IMR-90 (cell line): ENCODE data around the gene RGS10. TPM values are rescaled to one million over a fixed set of nuclear protein-coding genes. Genes with fewer than 3 reads are reported as not detected.

ENCODE experiments used
- ATAC-seq: fragments of 200-7000 bp; cut with Tn5 transposase; 2 replicates; pipeline ENCODE4 v1.9.1; 2020; ENCODE audit warnings: low read depth, mild to moderate bottlenecking, moderate library complexity
- BruUV-seq: library from RNA; stranded (reverse); fragments of 400-500 nt; replicated peaks from 2 replicates; lab custom pipeline; 2021; lab: Mats Ljungman, UMichigan
- CTCF ChIA-PET: fragments of 300-600 bp; formaldehyde crosslinking; extraction: SDS; loops from one replicate; lab custom pipeline; 2021; ENCODE audit warnings: antibody characterized with exemption; lab: Yijun Ruan, JAX
- POLR2A ChIA-PET: fragments of 300-600 bp; sonication (Branson Sonifier 250); formaldehyde crosslinking; loops from one replicate; lab custom pipeline; 2022; ENCODE audit warnings: antibody characterized with exemption; ENCODE audit not compliant: unreplicated experiment; lab: Charles Lee
- DNase-seq: peaks from one replicate; pipeline ENCODE4 v3.0.0; 2013
- H2AFZ ChIP-seq: replicated peaks from 2 replicates; pipeline ENCODE3; 2013; ENCODE audit warnings: low read length, mild to moderate bottlenecking; ENCODE audit not compliant: poor library complexity
- H2AK5ac ChIP-seq: 2 replicates; pipeline ENCODE4 v1.6.1; 2013; ENCODE audit warnings: low read depth, low read length, inconsistent platforms
- H2AK9ac ChIP-seq: replicated peaks from 2 replicates; pipeline ENCODE3; 2013; ENCODE audit warnings: mild to moderate bottlenecking, low read depth, low read length, moderate library complexity; ENCODE audit not compliant: poor library complexity
- H2BK120ac ChIP-seq: 2 replicates; pipeline ENCODE4 v1.6.1; 2013; ENCODE audit warnings: low read depth, low read length, inconsistent platforms
- H2BK15ac ChIP-seq: 3 replicates; pipeline ENCODE4 v1.6.1; 2013; ENCODE audit warnings: low read depth, low read length, inconsistent platforms
- H2BK20ac ChIP-seq: 2 replicates; pipeline ENCODE4 v1.6.1; 2013; ENCODE audit warnings: low read depth, mild to moderate bottlenecking, inconsistent platforms, low read length, moderate library complexity
- H2BK5ac ChIP-seq: 2 replicates; pipeline ENCODE4 v1.6.1; 2013; ENCODE audit warnings: mild to moderate bottlenecking, low read depth, low read length, inconsistent platforms; ENCODE audit not compliant: poor library complexity, severe bottlenecking
- H3K14ac ChIP-seq: replicated peaks from 2 replicates; pipeline ENCODE4 v1.6.1; 2013; ENCODE audit warnings: low read depth, low read length, inconsistent platforms
- H3K18ac ChIP-seq: 2 replicates; pipeline ENCODE4 v1.6.1; 2013; ENCODE audit warnings: low read depth, low read length, control low read depth
- H3K23ac ChIP-seq: 2 replicates; pipeline ENCODE4 v1.6.1; 2013; ENCODE audit warnings: low read depth, low read length, inconsistent platforms
- H3K27ac ChIP-seq: 2 replicates; pipeline ENCODE4 v1.5.1; 2013; ENCODE audit warnings: mild to moderate bottlenecking, control low read depth, low read length; ENCODE audit not compliant: insufficient read depth
- H3K27me3 ChIP-seq: 2 replicates; pipeline ENCODE4 v1.6.1; 2013; ENCODE audit warnings: low read length; ENCODE audit not compliant: control insufficient read depth, insufficient read depth
- H3K36me3 ChIP-seq: 2 replicates; pipeline ENCODE4 v1.6.1; 2013; ENCODE audit warnings: low read length, mixed read lengths; ENCODE audit not compliant: control insufficient read depth, insufficient read depth
- H3K4ac ChIP-seq: 2 replicates; pipeline ENCODE4 v1.6.1; 2013; ENCODE audit warnings: low read depth, low read length, inconsistent platforms
- H3K4me1 ChIP-seq: 2 replicates; pipeline ENCODE4 v1.6.1; 2013; ENCODE audit warnings: low read length, mixed read lengths; ENCODE audit not compliant: control insufficient read depth, insufficient read depth
- H3K4me2 ChIP-seq: 2 replicates; pipeline ENCODE4 v1.6.1; 2013; ENCODE audit warnings: low read depth, mild to moderate bottlenecking, control low read depth, low read length, moderate library complexity
- H3K4me3 ChIP-seq: 2 replicates; pipeline ENCODE4 v1.5.1; 2013; ENCODE audit warnings: low read depth, mild to moderate bottlenecking, control low read depth, low read length, moderate library complexity; ENCODE audit not compliant: insufficient read depth
- H3K56ac ChIP-seq: 2 replicates; pipeline ENCODE4 v1.6.1; 2013; ENCODE audit warnings: low read length, inconsistent platforms; ENCODE audit not compliant: insufficient read depth; ENCODE audit errors: extremely low read depth
- H3K79me1 ChIP-seq, 2 experiments: 2 replicates each; pipeline ENCODE4 v1.6.1; 2013; ENCODE audit warnings: low read length in 2 of 2, inconsistent platforms in 1 of 2, low read depth in 1 of 2
- H3K9ac ChIP-seq: 2 replicates; pipeline ENCODE4 v1.6.1; 2013; ENCODE audit warnings: low read depth, low read length, control low read depth
- H3K9me1 ChIP-seq: 2 replicates; pipeline ENCODE4 v1.6.1; 2013; ENCODE audit warnings: low read length, inconsistent platforms; ENCODE audit not compliant: insufficient read depth
- H3K9me3 ChIP-seq: 2 replicates; pipeline ENCODE4 v1.6.1; 2013; ENCODE audit warnings: low read length; ENCODE audit not compliant: control insufficient read depth, insufficient read depth
- H4K20me1 ChIP-seq: 2 replicates; pipeline ENCODE4 v1.6.1; 2013; ENCODE audit warnings: low read length, inconsistent platforms; ENCODE audit not compliant: insufficient read depth
- H4K5ac ChIP-seq: 2 replicates; pipeline ENCODE4 v1.6.1; 2013; ENCODE audit warnings: mild to moderate bottlenecking, low read depth, low read length, control low read depth
- H4K8ac ChIP-seq, 2 experiments: 2 replicates each; pipeline ENCODE4 v1.6.1; 2013; ENCODE audit warnings: low read depth in 2 of 2, low read length in 2 of 2, control low read depth in 1 of 2, inconsistent platforms in 1 of 2
- H4K91ac ChIP-seq: 2 replicates; pipeline ENCODE4 v1.6.1; 2013; ENCODE audit warnings: low read depth, low read length, inconsistent platforms; ENCODE audit not compliant: insufficient read depth
- CEBPB ChIP-seq: IDR thresholded peaks from 2 replicates; pipeline ENCODE4 v1.6.1; 2012; ENCODE audit warnings: low read depth, low read length, improper control_type of control experiment
- CTCF ChIP-seq: conservative IDR thresholded peaks from 2 replicates; pipeline ENCODE4 v1.5.1; 2012; ENCODE audit warnings: mild to moderate bottlenecking, low read depth, low read length, improper control_type of control experiment
- MAZ ChIP-seq: IDR thresholded peaks from 2 replicates; pipeline ENCODE4 v1.6.1; 2012; ENCODE audit warnings: low read depth, mild to moderate bottlenecking, low read length, improper control_type of control experiment, moderate library complexity, borderline replicate concordance
- MXI1 ChIP-seq: IDR thresholded peaks from 2 replicates; pipeline ENCODE4 v1.6.1; 2012; ENCODE audit warnings: low read depth, mild to moderate bottlenecking, low read length, moderate library complexity, borderline replicate concordance
- POLR2A ChIP-seq: IDR thresholded peaks from 2 replicates; pipeline ENCODE4 v1.6.1; 2012; ENCODE audit warnings: mild to moderate bottlenecking, low read depth, low read length
- RAD21 ChIP-seq: IDR thresholded peaks from 2 replicates; pipeline ENCODE4 v1.6.1; 2012; ENCODE audit warnings: low read length, improper control_type of control experiment
- RFX5 ChIP-seq: IDR thresholded peaks from 2 replicates; pipeline ENCODE4 v1.8.0; 2012; ENCODE audit warnings: low read depth, mild to moderate bottlenecking, low read length, moderate library complexity
- WGBS, 2 experiments: methylation state at CpG; one replicate each; pipeline versions ENCODE4 v1.1.5 to v1.1.7; 2013; ENCODE audit warnings: missing lambda C conversion rate in 2 of 2; ENCODE audit not compliant: insufficient read length in 1 of 2; ENCODE audit errors: extremely low coverage in 2 of 2; 5-methylcytosine and 5-hydroxymethylcytosine counted together
- dilution Hi-C: fragments of 300-500 bp; cut with HindIII; formaldehyde crosslinking; loops from one replicate; pipeline ENCODE4 v1.14.3; 2018; ENCODE audit warnings: low sequenced_read_pairs; ENCODE audit not compliant: unreplicated experiment
- in situ Hi-C: fragments of 300-500 bp; cut with MboI; formaldehyde crosslinking; loops from 3 replicates; pipeline ENCODE4 v1.14.3; 2019; ENCODE audit warnings: low sequenced_read_pairs, inconsistent platforms, mixed read lengths
- intact Hi-C: fragments of 100-400 bp; cut with micrococcal nuclease; formaldehyde crosslinking; loops from 2 replicates; pipeline ENCODE4 v1.10.0; 2022
- polyA plus RNA-seq, 3 experiments: library from polyadenylated mRNA; depleted of rRNA; stranded (reverse); fragments of >200 nt; gene quantifications; 2 replicates each; pipeline ENCODE4 v1.2.3, GENCODE V29; 2012; ENCODE audit warnings: low replicate concordance in 1 of 3
- total RNA-seq: library from RNA; depleted of rRNA; stranded (reverse); fragments of >200 nt; gene quantifications from 2 replicates; pipeline ENCODE4 v1.2.3, GENCODE V29; 2012

Gene RGS10
- total and polyA plus RNA-seq, 2 of the 4 experiments (the other 2 are of a cell fraction): 35.3 to 89.7 TPM

DNA sequence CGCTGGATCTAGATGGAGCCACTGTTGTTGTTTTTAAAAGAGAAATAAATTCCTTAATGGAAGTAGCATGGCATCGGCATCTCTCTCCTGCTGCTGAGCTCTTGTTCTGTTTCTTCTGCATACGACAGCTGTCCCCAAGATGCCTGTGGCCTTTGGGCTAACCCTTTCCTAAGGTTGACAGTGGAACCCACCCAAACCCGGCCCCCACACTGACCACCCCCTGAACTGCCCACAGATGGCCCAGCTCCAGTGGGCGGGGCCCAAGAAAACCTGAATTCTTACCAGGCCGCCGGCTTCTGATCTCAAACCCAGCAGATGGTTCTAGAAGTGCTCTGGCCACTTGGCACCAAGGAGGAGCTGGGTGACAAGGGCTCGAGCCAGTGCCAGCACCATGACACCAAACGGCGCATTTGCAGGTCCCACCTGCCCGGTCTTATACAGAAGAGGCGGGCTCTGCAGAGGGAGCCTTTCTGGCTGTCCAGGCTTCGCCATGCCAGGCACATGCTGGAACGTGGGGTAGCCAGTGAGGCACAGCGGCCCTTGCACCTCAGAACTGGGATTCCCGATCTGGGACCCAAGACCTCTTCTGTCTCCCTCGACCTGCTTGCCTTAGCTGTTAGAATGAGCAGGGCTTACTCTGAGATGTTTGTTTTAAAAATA is 82.7 kb downstream of the RGS10 start:
- dilution Hi-C loops: no loop called here
- Histone ChIP-seq H2AFZ (no peak overlapping the region), H3K4ac (no peak overlapping the region), H4K91ac (no peak overlapping the region), H4K20me1 (no peaks in the 10 kb centered on the region), H3K4me3 (no peak overlapping the region), H2BK120ac (no peak overlapping the region), H2BK15ac (no peak overlapping the region), H2AK5ac (no peak overlapping the region), H3K18ac (no peak overlapping the region), H2BK5ac (no peak overlapping the region), H3K23ac (no peak overlapping the region), H4K8ac (no peak overlapping the region), H3K79me1 (no peaks in the 10 kb centered on the region), H3K27me3 (peaks cover 6% of the 10 kb centered on the region), H3K9ac (no peak overlapping the region), H3K9me3 (peaks cover 3% of the 10 kb centered on the region; the same call in 1 of the 2 replicates), H2AK9ac (no peak overlapping the region), H3K14ac (no peak overlapping the region), H3K27ac (no peak overlapping the region), H3K36me3 (peaks cover 37% of the 10 kb centered on the region), H3K9me1 (no peaks in the 10 kb centered on the region; the same call in 1 of the 2 replicates), H3K4me2 (no peak overlapping the region), H3K4me1 (no peaks in the 10 kb centered on the region), H3K56ac (no peak overlapping the region), H4K5ac (no peak overlapping the region), H2BK20ac (no peak overlapping the region)
- WGBS, 2 experiments: 86% methylated on average over 5 of the region's 17 CpGs; no CpG with 5 or more reads in 1 of the 2 experiments
- intact Hi-C loops: no loop called here
- ChIA-PET CTCF (no interaction called here), POLR2A (no interaction called here)
- no peak for DNase-seq
- ATAC-seq: no peak
- in situ Hi-C loops: no loop called here
- BruUV-seq: no TSS peak
- TF ChIP-seq MAZ (no peak), POLR2A (no peak), MXI1 (no peak), RAD21 (no peak), CTCF (no peak), CEBPB (no peak), RFX5 (no peak)
